HG02852 (cell line): ENCODE data around the gene CFAP100.

Experiments
- ATAC-seq: cut with Tn5 transposase; IDR thresholded peaks from one replicate; pipeline ENCODE4 v1.9.1; 2021; ENCODE audit warnings: mild to moderate bottlenecking, moderate library complexity; ENCODE audit not compliant: unreplicated experiment

Gene CFAP100

GRCh38 chr3:126394179-126394976, at the start of gene CFAP100:
CFAP100 (plus strand) TSS chr3:126394909; CDS start chr3:126396001, 1,092 bp downstream.
- ATAC-seq, result no peak

- no peak for ATAC-seq
Measured at GRCh38 chr3:126345231-126345630, 49.5 kb upstream of the CFAP100 start.

- ATAC-seq, result no peak
Measured at GRCh38 chr3:126345641-126346460, 48.9 kb upstream of the CFAP100 start.

- no peak for ATAC-seq
Measured at GRCh38 chr3:126346466-126346865, 48.2 kb upstream of the CFAP100 start.

- ATAC-seq, result no peak
Measured at GRCh38 chr3:126347543-126348161, 47.1 kb upstream of the CFAP100 start.

- ATAC-seq, result no peak
Measured at GRCh38 chr3:126348308-126348920, 46.3 kb upstream of the CFAP100 start.

- ATAC-seq, result no peak
Measured at GRCh38 chr3:126349071-126349470, 45.6 kb upstream of the CFAP100 start.

- no peak for ATAC-seq
Measured at GRCh38 chr3:126349611-126350501, 44.9 kb upstream of the CFAP100 start.

- no peak for ATAC-seq
Measured at GRCh38 chr3:126350502-126351085, 44.1 kb upstream of the CFAP100 start.

- no peak for ATAC-seq
Measured at GRCh38 chr3:126351086-126351770, 43.5 kb upstream of the CFAP100 start.

- no peak for ATAC-seq
Measured at GRCh38 chr3:126351771-126352475, 42.8 kb upstream of the CFAP100 start.

- no peak for ATAC-seq
Measured at GRCh38 chr3:126352476-126353454, 41.9 kb upstream of the CFAP100 start.

GRCh38 chr3:126353694-126354321, 40.9 kb upstream of the CFAP100 start:
- ATAC-seq, result no peak

GRCh38 chr3:126354776-126355175, 39.9 kb upstream of the CFAP100 start:
- ATAC-seq, result no peak

- no peak for ATAC-seq
Measured at GRCh38 chr3:126355251-126355650, 39.5 kb upstream of the CFAP100 start.

GRCh38 chr3:126355777-126356372, 38.8 kb upstream of the CFAP100 start:
- ATAC-seq, result no peak
